ENCODE data around the gene LEAP2.

Gene LEAP2

DNA sequence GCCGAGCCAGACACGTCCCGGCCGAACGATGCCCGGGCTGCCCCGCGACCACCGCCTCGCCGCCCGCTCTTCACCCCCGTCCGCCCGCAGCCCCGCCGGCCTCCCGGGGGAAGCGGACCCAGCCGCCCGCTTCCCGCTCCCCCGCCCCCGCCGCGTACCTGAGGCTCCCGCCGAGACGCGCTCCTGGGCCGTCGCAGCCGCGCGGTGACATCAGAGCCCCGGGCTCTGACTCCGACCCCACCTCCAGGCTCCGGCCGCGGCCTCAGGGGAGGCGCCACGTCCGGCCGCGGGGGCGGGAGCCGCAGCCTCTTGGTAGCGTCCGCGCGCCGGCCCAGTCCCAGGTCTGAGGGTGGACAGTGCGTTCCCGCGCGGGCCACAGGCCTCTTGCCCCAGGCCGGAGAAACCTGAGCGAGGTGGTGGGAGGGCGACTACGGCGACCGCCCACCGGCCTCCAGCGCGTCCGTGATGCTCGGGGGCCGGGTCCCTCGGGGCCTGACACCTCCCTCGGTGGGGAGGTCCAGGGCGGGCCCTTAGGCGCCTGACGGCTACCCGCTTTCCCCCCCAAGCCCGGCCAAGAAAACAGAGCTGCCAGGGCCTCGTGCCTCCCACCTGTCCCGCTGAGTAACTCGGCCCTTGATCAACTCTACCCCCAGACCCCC lies 42.9 kb upstream of the LEAP2 start, which contains the start of gene SHROOM1:
TSS of gene SHROOM1 (minus strand) at position 212 of the 659 bp plus-strand sequence. CDS start 4,507 bp downstream, outside the sequence.
- TF ChIP-seq TAF1 (IDR thresholded peaks at IDR 0.05; ENCODE audit: low read depth) (peak; percentile 64), FOXM1 (IDR thresholded peaks at IDR 0.05; ENCODE audit: borderline replicate concordance, low read depth) (no peak), EGR1 (IDR thresholded peaks at IDR 0.05) (peak; percentile 89)

DNA sequence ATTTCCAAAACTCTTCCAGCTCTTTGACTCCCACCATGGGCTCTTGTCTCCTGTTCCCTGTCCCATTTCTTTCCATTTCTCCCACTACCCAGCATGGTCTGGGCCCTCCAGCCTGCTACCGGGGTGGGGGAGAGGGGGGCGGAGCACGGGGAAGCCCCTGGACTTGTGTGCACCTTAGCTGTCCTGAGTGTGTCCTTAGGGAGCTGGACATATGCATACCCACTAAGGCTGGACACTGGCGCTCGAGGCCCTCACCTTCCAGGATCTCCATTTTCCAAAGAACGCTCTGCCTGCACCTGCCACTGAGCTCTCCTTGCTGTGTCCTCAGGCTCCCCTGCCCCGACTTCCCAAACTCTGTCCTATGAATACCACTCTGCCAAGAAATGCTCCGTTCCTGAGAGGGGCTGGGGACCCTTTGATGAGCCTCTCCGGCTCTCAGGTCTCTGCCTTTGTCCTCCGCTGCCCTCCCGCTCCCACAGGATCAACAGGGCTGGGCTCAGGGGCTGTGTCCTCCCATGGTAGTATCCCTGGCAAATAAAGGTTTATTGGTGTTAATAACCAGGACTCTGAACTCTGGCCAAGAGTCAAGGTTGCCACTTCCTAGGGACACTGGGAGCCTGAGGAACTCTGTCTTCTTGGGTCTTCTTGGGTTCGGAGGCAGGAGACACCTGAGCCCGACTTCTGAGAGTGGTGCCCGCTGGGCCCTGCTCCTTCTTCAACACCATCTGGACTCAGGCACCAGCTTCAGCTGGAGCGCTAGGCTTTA lies 42.2 kb upstream of the LEAP2 start:
- no peak for TF ChIP-seq CREB1 (IDR thresholded peaks at IDR 0.05; ENCODE audit: low read depth)
- TF ChIP-seq YY1 (IDR thresholded peaks at IDR 0.05; ENCODE audit: low read depth) = no peak
- no peak for TF ChIP-seq TAF1 (IDR thresholded peaks at IDR 0.05; ENCODE audit: low read depth)
- TF ChIP-seq NFIC (IDR thresholded peaks at IDR 0.05) = no peak
- TF ChIP-seq ZBTB7A (IDR thresholded peaks at IDR 0.05; ENCODE audit: low read depth) = no peak

DNA sequence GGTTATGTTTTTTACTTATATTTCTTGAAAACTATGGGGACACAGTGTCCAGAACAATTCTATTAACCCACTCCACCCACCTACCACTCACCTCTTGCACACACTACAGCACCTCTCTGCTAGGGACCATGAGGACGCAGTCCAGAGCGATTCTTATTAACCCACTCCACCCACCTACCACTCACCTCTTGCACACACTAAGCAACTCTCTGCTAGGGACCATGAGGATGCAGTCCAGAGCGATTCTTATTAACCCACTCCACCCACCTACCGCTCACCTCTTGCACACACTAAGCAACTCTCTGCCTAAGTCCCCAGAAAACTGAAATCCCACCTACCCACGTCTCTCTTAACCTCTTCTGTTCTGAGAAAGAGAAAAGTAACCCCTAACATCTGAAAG lies 40.9 kb upstream of the LEAP2 start:
- no peak for TF ChIP-seq EP300 (IDR thresholded peaks at IDR 0.05; ENCODE audit: borderline replicate concordance)
- TF ChIP-seq ZBTB7A (IDR thresholded peaks at IDR 0.05; ENCODE audit: low read depth) = no peak
- TF ChIP-seq, protein P1, sequence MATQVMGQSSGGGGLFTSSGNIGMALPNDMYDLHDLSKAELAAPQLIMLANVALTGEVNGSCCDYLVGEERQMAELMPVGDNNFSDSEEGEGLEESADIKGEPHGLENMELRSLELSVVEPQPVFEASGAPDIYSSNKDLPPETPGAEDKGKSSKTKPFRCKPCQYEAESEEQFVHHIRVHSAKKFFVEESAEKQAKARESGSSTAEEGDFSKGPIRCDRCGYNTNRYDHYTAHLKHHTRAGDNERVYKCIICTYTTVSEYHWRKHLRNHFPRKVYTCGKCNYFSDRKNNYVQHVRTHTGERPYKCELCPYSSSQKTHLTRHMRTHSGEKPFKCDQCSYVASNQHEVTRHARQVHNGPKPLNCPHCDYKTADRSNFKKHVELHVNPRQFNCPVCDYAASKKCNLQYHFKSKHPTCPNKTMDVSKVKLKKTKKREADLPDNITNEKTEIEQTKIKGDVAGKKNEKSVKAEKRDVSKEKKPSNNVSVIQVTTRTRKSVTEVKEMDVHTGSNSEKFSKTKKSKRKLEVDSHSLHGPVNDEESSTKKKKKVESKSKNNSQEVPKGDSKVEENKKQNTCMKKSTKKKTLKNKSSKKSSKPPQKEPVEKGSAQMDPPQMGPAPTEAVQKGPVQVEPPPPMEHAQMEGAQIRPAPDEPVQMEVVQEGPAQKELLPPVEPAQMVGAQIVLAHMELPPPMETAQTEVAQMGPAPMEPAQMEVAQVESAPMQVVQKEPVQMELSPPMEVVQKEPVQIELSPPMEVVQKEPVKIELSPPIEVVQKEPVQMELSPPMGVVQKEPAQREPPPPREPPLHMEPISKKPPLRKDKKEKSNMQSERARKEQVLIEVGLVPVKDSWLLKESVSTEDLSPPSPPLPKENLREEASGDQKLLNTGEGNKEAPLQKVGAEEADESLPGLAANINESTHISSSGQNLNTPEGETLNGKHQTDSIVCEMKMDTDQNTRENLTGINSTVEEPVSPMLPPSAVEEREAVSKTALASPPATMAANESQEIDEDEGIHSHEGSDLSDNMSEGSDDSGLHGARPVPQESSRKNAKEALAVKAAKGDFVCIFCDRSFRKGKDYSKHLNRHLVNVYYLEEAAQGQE (IDR thresholded peaks at IDR 0.05; ENCODE audit: low read depth) = no peak
- TF ChIP-seq, protein P2, sequence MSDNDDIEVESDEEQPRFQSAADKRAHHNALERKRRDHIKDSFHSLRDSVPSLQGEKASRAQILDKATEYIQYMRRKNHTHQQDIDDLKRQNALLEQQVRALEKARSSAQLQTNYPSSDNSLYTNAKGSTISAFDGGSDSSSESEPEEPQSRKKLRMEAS (IDR thresholded peaks at IDR 0.05) = no peak
- TF ChIP-seq EGR1 (IDR thresholded peaks at IDR 0.05) = no peak
- TF ChIP-seq CEBPB (IDR thresholded peaks at IDR 0.05) = no peak
- TF ChIP-seq, protein P3, sequence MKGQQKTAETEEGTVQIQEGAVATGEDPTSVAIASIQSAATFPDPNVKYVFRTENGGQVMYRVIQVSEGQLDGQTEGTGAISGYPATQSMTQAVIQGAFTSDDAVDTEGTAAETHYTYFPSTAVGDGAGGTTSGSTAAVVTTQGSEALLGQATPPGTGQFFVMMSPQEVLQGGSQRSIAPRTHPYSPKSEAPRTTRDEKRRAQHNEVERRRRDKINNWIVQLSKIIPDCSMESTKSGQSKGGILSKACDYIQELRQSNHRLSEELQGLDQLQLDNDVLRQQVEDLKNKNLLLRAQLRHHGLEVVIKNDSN (IDR thresholded peaks at IDR 0.05) = no peak
- no peak for TF ChIP-seq RAD21 (IDR thresholded peaks at IDR 0.05; ENCODE audit: low read depth)
- TF ChIP-seq TEAD4 (IDR thresholded peaks at IDR 0.05) = no peak
- TF ChIP-seq FOXM1 (IDR thresholded peaks at IDR 0.05; ENCODE audit: borderline replicate concordance, low read depth) = no peak
- TF ChIP-seq YY1 (IDR thresholded peaks at IDR 0.05; ENCODE audit: low read depth) = no peak
- no peak for TF ChIP-seq TAF1 (IDR thresholded peaks at IDR 0.05; ENCODE audit: low read depth)

DNA sequence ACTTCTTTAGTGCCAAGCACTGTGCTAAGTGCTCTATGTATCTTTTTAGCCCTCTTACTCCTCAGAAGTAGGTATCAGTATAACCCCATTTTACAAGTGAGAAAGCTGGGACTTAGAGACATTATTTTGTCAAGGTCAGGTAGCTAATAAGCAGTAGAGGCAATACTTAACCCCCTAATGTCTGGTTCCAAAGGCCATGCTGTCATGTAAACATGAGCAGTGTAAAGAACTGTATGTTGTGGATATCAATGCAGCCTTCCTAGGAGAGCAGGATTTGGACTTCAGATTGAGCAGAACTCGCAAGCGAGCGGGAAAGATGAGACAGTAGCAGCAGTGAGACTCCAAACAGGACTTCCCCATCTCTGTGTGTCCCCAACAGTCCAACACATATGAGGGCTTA lies 39.4 kb upstream of the LEAP2 start:
- TF ChIP-seq RAD21 (IDR thresholded peaks at IDR 0.05; ENCODE audit: low read depth) (no peak), TAF1 (IDR thresholded peaks at IDR 0.05; ENCODE audit: low read depth) (no peak), CREB1 (IDR thresholded peaks at IDR 0.05; ENCODE audit: low read depth) (no peak), TEAD4 (IDR thresholded peaks at IDR 0.05) (no peak), YY1 (IDR thresholded peaks at IDR 0.05; ENCODE audit: low read depth) (no peak), CEBPB (IDR thresholded peaks at IDR 0.05) (no peak), FOXM1 (IDR thresholded peaks at IDR 0.05; ENCODE audit: borderline replicate concordance, low read depth) (no peak), EGR1 (IDR thresholded peaks at IDR 0.05) (no peak), EP300 (IDR thresholded peaks at IDR 0.05; ENCODE audit: borderline replicate concordance) (no peak), ZBTB7A (IDR thresholded peaks at IDR 0.05; ENCODE audit: low read depth) (no peak), NFIC (IDR thresholded peaks at IDR 0.05) (no peak), TCF12 (IDR thresholded peaks at IDR 0.05; ENCODE audit: low read depth) (no peak)
- TF ChIP-seq, protein P2 (IDR thresholded peaks at IDR 0.05) = no peak
- TF ChIP-seq, protein P3 (IDR thresholded peaks at IDR 0.05) = no peak
- TF ChIP-seq, protein P1 (IDR thresholded peaks at IDR 0.05; ENCODE audit: low read depth) = no peak

DNA sequence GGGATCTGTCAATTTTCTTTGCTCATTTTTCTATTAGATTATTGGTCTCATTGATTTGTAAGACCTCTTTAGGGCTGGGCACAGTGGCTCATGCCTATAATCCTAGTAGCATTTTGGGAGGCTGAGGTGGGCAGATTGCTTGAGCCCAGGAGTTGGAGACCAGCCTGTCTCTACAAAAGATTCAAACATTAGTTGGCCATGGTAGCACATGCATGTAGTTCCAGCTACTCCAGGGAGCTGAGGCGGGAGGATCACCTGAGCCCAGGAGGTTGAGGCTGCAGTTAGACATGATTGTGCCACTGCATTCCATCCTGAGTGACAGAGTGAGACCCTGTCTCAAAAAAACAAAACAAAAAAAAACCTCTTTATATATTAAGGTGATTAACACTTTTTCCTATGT lies 36.6 kb upstream of the LEAP2 start:
- TF ChIP-seq YY1 (IDR thresholded peaks at IDR 0.05; ENCODE audit: low read depth) (no peak), TCF12 (IDR thresholded peaks at IDR 0.05; ENCODE audit: low read depth) (no peak), CREB1 (IDR thresholded peaks at IDR 0.05; ENCODE audit: low read depth) (no peak), EP300 (IDR thresholded peaks at IDR 0.05; ENCODE audit: borderline replicate concordance) (no peak), CEBPB (IDR thresholded peaks at IDR 0.05) (no peak), EGR1 (IDR thresholded peaks at IDR 0.05) (no peak), RAD21 (IDR thresholded peaks at IDR 0.05; ENCODE audit: low read depth) (no peak), FOXM1 (IDR thresholded peaks at IDR 0.05; ENCODE audit: borderline replicate concordance, low read depth) (no peak), NFIC (IDR thresholded peaks at IDR 0.05) (no peak), TEAD4 (IDR thresholded peaks at IDR 0.05) (no peak), TAF1 (IDR thresholded peaks at IDR 0.05; ENCODE audit: low read depth) (no peak), ZBTB7A (IDR thresholded peaks at IDR 0.05; ENCODE audit: low read depth) (no peak)
- TF ChIP-seq, protein P2 (IDR thresholded peaks at IDR 0.05) = no peak
- TF ChIP-seq, protein P3 (IDR thresholded peaks at IDR 0.05) = no peak
- TF ChIP-seq, protein P1 (IDR thresholded peaks at IDR 0.05; ENCODE audit: low read depth) = no peak
